ENCODE results near the gene PHF21A.
A peak's percentile ranks its signal among the peaks of the same experiment; 100 is the strongest.

Gene PHF21A

GRCh38 chr11:46125284-46125683 is 4.0 kb upstream of the PHF21A start:
- ChIA-PET CTCF (no interaction called here), POLR2A (interaction anchor here (2.2 kb wide), 1 partner anchor 118 kb away, joined by 7 read pairs; no protein-coding TSS in a partner anchor)
- TF ChIP-seq L3MBTL2 (conservative IDR thresholded peaks at IDR 0.05) (no peak), TARDBP (IDR thresholded peaks at IDR 0.05) (no peak), ELF4 (IDR thresholded peaks at IDR 0.05) (no peak), HDGF (IDR thresholded peaks at IDR 0.05; ENCODE audit: borderline replicate concordance) (no peak), ARNT (IDR thresholded peaks at IDR 0.05) (no peak), SP1 (IDR thresholded peaks at IDR 0.05) (no peak), FOXM1 (IDR thresholded peaks at IDR 0.05; ENCODE audit: borderline replicate concordance) (no peak), FOXA1 (IDR thresholded peaks at IDR 0.05) (no peak), ZNF384 (IDR thresholded peaks at IDR 0.05) (no peak)
- no peak for DNase-seq (ENCODE audit: extremely low spot score)

- POLR2A ChIA-PET: interaction anchor here (0.7 to 2.2 kb wide), 4 partner anchors 116 to 120 kb away, joined by 3 to 7 read pairs (median 4); no protein-coding TSS in a partner anchor
- CTCF ChIA-PET: no interaction called here
Observed at GRCh38 chr11:46122945-46123715, 1.9 kb upstream of the PHF21A start.

GRCh38 chr11:46121724-46122477 is 647 bp upstream of the PHF21A start:
- CTCF ChIA-PET: no interaction called here
- DNase-seq (ENCODE audit: extremely low spot score): peak; percentile 54
- no peak for TF ChIP-seq FOXK2 (IDR thresholded peaks at IDR 0.05)
- no peak for TF ChIP-seq CTBP1 (IDR thresholded peaks at IDR 0.05; ENCODE audit: borderline replicate concordance)
- TF ChIP-seq ELF4 (IDR thresholded peaks at IDR 0.05): no peak
- POLR2A ChIA-PET: interaction anchor here (1.3 to 1.4 kb wide), 2 partner anchors 117 to 122 kb away, joined by 3 to 4 read pairs; no protein-coding TSS in a partner anchor

More at GRCh38 chr11:46122945-46123715, 1.9 kb upstream of the PHF21A start:
- DNase-seq (ENCODE audit: extremely low spot score): no peak
- TF ChIP-seq CTBP1 (IDR thresholded peaks at IDR 0.05; ENCODE audit: borderline replicate concordance): no peak
- no peak for TF ChIP-seq BHLHE40 (IDR thresholded peaks at IDR 0.05; ENCODE audit: borderline replicate concordance)
- TF ChIP-seq NFRKB (IDR thresholded peaks at IDR 0.05): no peak
- no peak for TF ChIP-seq PKNOX1 (IDR thresholded peaks at IDR 0.05)
- no peak for TF ChIP-seq FOXK2 (IDR thresholded peaks at IDR 0.05)
- no peak for TF ChIP-seq FOXA1 (IDR thresholded peaks at IDR 0.05)
- no peak for TF ChIP-seq FOXM1 (IDR thresholded peaks at IDR 0.05; ENCODE audit: borderline replicate concordance)

GRCh38 chr11:46120346-46121300 is 631 bp downstream of the PHF21A start:
- POLR2A ChIA-PET: interaction anchor here (0.8 to 1.7 kb wide), 5 partner anchors 14 to 138 kb away, joined by 3 to 13 read pairs (median 6); no protein-coding TSS in a partner anchor
- CTCF ChIA-PET: interaction anchor here (0.7 to 1.1 kb wide), 2 partner anchors 18 to 114 kb away, joined by 3 to 5 read pairs; no protein-coding TSS in a partner anchor
- no peak for TF ChIP-seq TARDBP (IDR thresholded peaks at IDR 0.05)
- TF ChIP-seq FOXA1 (IDR thresholded peaks at IDR 0.05): no peak
- no peak for TF ChIP-seq LEF1 (IDR thresholded peaks at IDR 0.05; ENCODE audit: borderline replicate concordance)
- no peak for TF ChIP-seq CTBP1 (IDR thresholded peaks at IDR 0.05; ENCODE audit: borderline replicate concordance)
- no peak for TF ChIP-seq PKNOX1 (IDR thresholded peaks at IDR 0.05)
- TF ChIP-seq FOXK2 (IDR thresholded peaks at IDR 0.05): no peak
- no peak for TF ChIP-seq ELF4 (IDR thresholded peaks at IDR 0.05)
- TF ChIP-seq ARNT (IDR thresholded peaks at IDR 0.05): no peak
- no peak for TF ChIP-seq L3MBTL2 (conservative IDR thresholded peaks at IDR 0.05)
- no peak for TF ChIP-seq SP1 (IDR thresholded peaks at IDR 0.05)
- no peak for TF ChIP-seq NFRKB (IDR thresholded peaks at IDR 0.05)
- no peak for TF ChIP-seq HDGF (IDR thresholded peaks at IDR 0.05; ENCODE audit: borderline replicate concordance)
- no peak for TF ChIP-seq BHLHE40 (IDR thresholded peaks at IDR 0.05; ENCODE audit: borderline replicate concordance)
- no peak for TF ChIP-seq SUZ12 (IDR thresholded peaks at IDR 0.05)
- TF ChIP-seq ZNF384 (IDR thresholded peaks at IDR 0.05): no peak; the same call in 1 of the 2 replicates
- TF ChIP-seq FOXM1 (IDR thresholded peaks at IDR 0.05; ENCODE audit: borderline replicate concordance): no peak
- peak; percentile 27 for DNase-seq (ENCODE audit: extremely low spot score)

- TF ChIP-seq FOXK2 (IDR thresholded peaks at IDR 0.05): no peak
- TF ChIP-seq FOXM1 (IDR thresholded peaks at IDR 0.05; ENCODE audit: borderline replicate concordance): peak; percentile 29; the same call in 1 of the 2 replicates
- no peak for TF ChIP-seq TARDBP (IDR thresholded peaks at IDR 0.05)
- TF ChIP-seq LEF1 (IDR thresholded peaks at IDR 0.05; ENCODE audit: borderline replicate concordance): no peak
- TF ChIP-seq ARNT (IDR thresholded peaks at IDR 0.05): no peak
- TF ChIP-seq ZNF384 (IDR thresholded peaks at IDR 0.05): peak; percentile 54; the same call in 1 of the 2 replicates
- no peak for TF ChIP-seq ELF4 (IDR thresholded peaks at IDR 0.05)
- CTCF ChIA-PET: no interaction called here
- POLR2A ChIA-PET: interaction anchor here (1.0 to 1.7 kb wide), 4 partner anchors 14 to 119 kb away, joined by 3 to 13 read pairs (median 8); no protein-coding TSS in a partner anchor
- DNase-seq (ENCODE audit: extremely low spot score): peak; percentile 25
Observed at GRCh38 chr11:46119352-46120216, 1.7 kb downstream of the PHF21A start.
